MM.1S (cell line): ENCODE data around the gene KRT79.

ENCODE experiments used
- DNase-seq: peaks from one replicate; pipeline ENCODE4 v3.0.0-alpha.2; 2015
- H2AFZ ChIP-seq: fragments of 300-600 bp; sonication (generic); 2 replicates; pipeline ENCODE4 v1.6.0; 2016; ENCODE audit warnings: antibody characterized with exemption, low read length
- H3F3A ChIP-seq: fragments of 300-600 bp; sonication (generic); 2 replicates; pipeline ENCODE4 v1.6.1; 2016; ENCODE audit warnings: mild to moderate bottlenecking, antibody characterized with exemption, low read length, moderate library complexity, mixed read lengths; ENCODE audit not compliant: insufficient read depth
- H3K27ac ChIP-seq: fragments of 300-600 bp; sonication (generic); 2 replicates; pipeline ENCODE4 v1.5.1; 2016; ENCODE audit warnings: mild to moderate bottlenecking, low read length
- H3K27me3 ChIP-seq: fragments of 300-600 bp; sonication (generic); replicated peaks from 2 replicates; pipeline ENCODE4 v1.6.0; 2016; ENCODE audit warnings: low read length; ENCODE audit not compliant: insufficient read depth
- H3K36me3 ChIP-seq: fragments of 300-600 bp; sonication (generic); replicated peaks from 2 replicates; pipeline ENCODE4 v1.6.1; 2016; ENCODE audit warnings: mild to moderate bottlenecking, low read length, mixed read lengths; ENCODE audit not compliant: insufficient read depth
- H3K4me1 ChIP-seq: fragments of 300-600 bp; sonication (generic); 2 replicates; pipeline ENCODE4 v1.6.1; 2016; ENCODE audit warnings: low read length, mixed read lengths
- H3K4me2 ChIP-seq: fragments of 300-600 bp; sonication (generic); 2 replicates; pipeline ENCODE4 v1.6.0; 2016; ENCODE audit warnings: low read depth, low read length
- H3K4me3 ChIP-seq: fragments of 300-600 bp; sonication (generic); 2 replicates; pipeline ENCODE4 v1.5.1; 2016; ENCODE audit warnings: low read length, mixed read lengths
- H3K79me2 ChIP-seq: fragments of 300-600 bp; sonication (generic); 2 replicates; pipeline ENCODE4 v1.6.1; 2016; ENCODE audit warnings: mixed run types, low read length, mixed read lengths
- H3K9ac ChIP-seq: fragments of 300-600 bp; sonication (generic); 2 replicates; pipeline ENCODE4 v1.6.1; 2016; ENCODE audit warnings: low read length, mixed read lengths
- H3K9me2 ChIP-seq: fragments of 300-600 bp; sonication (generic); replicated peaks from 2 replicates; pipeline ENCODE4 v1.6.1; 2016; ENCODE audit warnings: mild to moderate bottlenecking, low read length, mixed read lengths; ENCODE audit not compliant: insufficient read depth
- H3K9me3 ChIP-seq: fragments of 300-600 bp; sonication (generic); replicated peaks from 2 replicates; pipeline ENCODE4 v1.6.1; 2016; ENCODE audit warnings: mild to moderate bottlenecking, low read length, mixed read lengths; ENCODE audit not compliant: insufficient read depth
- H4K20me1 ChIP-seq: fragments of 300-600 bp; sonication (generic); 2 replicates; pipeline ENCODE4 v1.6.1; 2016; ENCODE audit warnings: mild to moderate bottlenecking, low read length, moderate library complexity, mixed read lengths; ENCODE audit not compliant: insufficient read depth
- CTCF ChIP-seq: fragments of 300-600 bp; sonication (generic); IDR thresholded peaks from 2 replicates; pipeline ENCODE4 v1.5.1; 2016; ENCODE audit warnings: antibody characterized with exemption, low read length, mixed read lengths
- EZH2 ChIP-seq: fragments of 300-600 bp; sonication (generic); optimal IDR thresholded peaks from 2 replicates; pipeline ENCODE3; 2017; ENCODE audit warnings: low read depth, mild to moderate bottlenecking, antibody characterized with exemption, low read length, mixed read lengths
- EZH2phosphoT487 ChIP-seq: fragments of 300-600 bp; sonication (generic); IDR thresholded peaks from 2 replicates; pipeline ENCODE4 v1.6.1; 2018; ENCODE audit warnings: antibody characterized with exemption, low read length

Gene KRT79

GRCh38 chr12:52824741-52825410, 9.2 kb downstream of the KRT79 start:
- Histone ChIP-seq H3K36me3 (no peaks in the 10 kb centered on the region), H3K27ac (no peak overlapping the region), H3K27me3 (peaks cover 93% of the 10 kb centered on the region), H3K79me2 (no peaks in the 10 kb centered on the region), H3K4me3 (no peak overlapping the region), H2AFZ (no peak overlapping the region), H3K9me2 (no peaks in the 10 kb centered on the region), H3K9ac (no peak overlapping the region), H3K4me2 (no peak overlapping the region), H3K9me3 (no peaks in the 10 kb centered on the region), H4K20me1 (no peaks in the 10 kb centered on the region), H3F3A (no peaks in the 10 kb centered on the region), H3K4me1 (no peaks in the 10 kb centered on the region)
- no peak for DNase-seq
- TF ChIP-seq EZH2: no peak
- no peak for TF ChIP-seq CTCF
- TF ChIP-seq EZH2phosphoT487: no peak

- H3K4me2 ChIP-seq: no peak overlapping the region
- no peak overlapping the region for H3K9ac ChIP-seq
- TF ChIP-seq EZH2phosphoT487 (no peak), CTCF (no peak)
- no peak overlapping the region for H3K27ac ChIP-seq
- H4K20me1 ChIP-seq: no peaks in the 10 kb centered on the region
- H3F3A ChIP-seq: no peaks in the 10 kb centered on the region
- H3K9me3 ChIP-seq: no peaks in the 10 kb centered on the region
- H3K27me3 ChIP-seq: peaks cover 93% of the 10 kb centered on the region
- no peak for DNase-seq
- no peak overlapping the region for H2AFZ ChIP-seq
- no peak overlapping the region for H3K4me3 ChIP-seq
- H3K36me3 ChIP-seq: no peaks in the 10 kb centered on the region
- H3K9me2 ChIP-seq: no peaks in the 10 kb centered on the region
- no peaks in the 10 kb centered on the region for H3K4me1 ChIP-seq
- no peaks in the 10 kb centered on the region for H3K79me2 ChIP-seq
Measured at GRCh38 chr12:52823761-52824450, 10.2 kb downstream of the KRT79 start.

GRCh38 chr12:52822771-52823510, 11.2 kb downstream of the KRT79 start:
- no peak overlapping the region for H3K27ac ChIP-seq
- no peak for TF ChIP-seq EZH2
- TF ChIP-seq EZH2phosphoT487: no peak
- no peak for TF ChIP-seq CTCF

More at GRCh38 chr12:52822771-52823510, 11.2 kb downstream of the KRT79 start:
- Histone ChIP-seq H3K9me2 (no peaks in the 10 kb centered on the region), H4K20me1 (no peaks in the 10 kb centered on the region), H3K79me2 (no peaks in the 10 kb centered on the region), H3K27me3 (peaks cover 94% of the 10 kb centered on the region), H3K4me2 (no peak overlapping the region), H3K9ac (no peak overlapping the region), H3K4me3 (no peak overlapping the region), H3F3A (no peaks in the 10 kb centered on the region), H3K36me3 (no peaks in the 10 kb centered on the region), H3K9me3 (no peaks in the 10 kb centered on the region), H3K4me1 (no peaks in the 10 kb centered on the region), H2AFZ (no peak overlapping the region)
- DNase-seq: no peak
